GM12873 (cell line): ENCODE measurements around the gene MYL6.

ENCODE experiments used
- TF ChIP-seq, protein P1 (sequence below): IDR thresholded peaks from 2 replicates; pipeline ENCODE4 v1.5.1; 2012; ENCODE audit warnings: low read depth, mild to moderate bottlenecking, moderate library complexity, low read length, control low read depth; ENCODE audit not compliant: insufficient read depth; ENCODE audit errors: missing control alignments

The MYL6 gene

GRCh38 chr12:56127485-56127887, 30.7 kb upstream of the MYL6 start:
- TF ChIP-seq, protein P1, sequence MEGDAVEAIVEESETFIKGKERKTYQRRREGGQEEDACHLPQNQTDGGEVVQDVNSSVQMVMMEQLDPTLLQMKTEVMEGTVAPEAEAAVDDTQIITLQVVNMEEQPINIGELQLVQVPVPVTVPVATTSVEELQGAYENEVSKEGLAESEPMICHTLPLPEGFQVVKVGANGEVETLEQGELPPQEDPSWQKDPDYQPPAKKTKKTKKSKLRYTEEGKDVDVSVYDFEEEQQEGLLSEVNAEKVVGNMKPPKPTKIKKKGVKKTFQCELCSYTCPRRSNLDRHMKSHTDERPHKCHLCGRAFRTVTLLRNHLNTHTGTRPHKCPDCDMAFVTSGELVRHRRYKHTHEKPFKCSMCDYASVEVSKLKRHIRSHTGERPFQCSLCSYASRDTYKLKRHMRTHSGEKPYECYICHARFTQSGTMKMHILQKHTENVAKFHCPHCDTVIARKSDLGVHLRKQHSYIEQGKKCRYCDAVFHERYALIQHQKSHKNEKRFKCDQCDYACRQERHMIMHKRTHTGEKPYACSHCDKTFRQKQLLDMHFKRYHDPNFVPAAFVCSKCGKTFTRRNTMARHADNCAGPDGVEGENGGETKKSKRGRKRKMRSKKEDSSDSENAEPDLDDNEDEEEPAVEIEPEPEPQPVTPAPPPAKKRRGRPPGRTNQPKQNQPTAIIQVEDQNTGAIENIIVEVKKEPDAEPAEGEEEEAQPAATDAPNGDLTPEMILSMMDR: no peak

DNA sequence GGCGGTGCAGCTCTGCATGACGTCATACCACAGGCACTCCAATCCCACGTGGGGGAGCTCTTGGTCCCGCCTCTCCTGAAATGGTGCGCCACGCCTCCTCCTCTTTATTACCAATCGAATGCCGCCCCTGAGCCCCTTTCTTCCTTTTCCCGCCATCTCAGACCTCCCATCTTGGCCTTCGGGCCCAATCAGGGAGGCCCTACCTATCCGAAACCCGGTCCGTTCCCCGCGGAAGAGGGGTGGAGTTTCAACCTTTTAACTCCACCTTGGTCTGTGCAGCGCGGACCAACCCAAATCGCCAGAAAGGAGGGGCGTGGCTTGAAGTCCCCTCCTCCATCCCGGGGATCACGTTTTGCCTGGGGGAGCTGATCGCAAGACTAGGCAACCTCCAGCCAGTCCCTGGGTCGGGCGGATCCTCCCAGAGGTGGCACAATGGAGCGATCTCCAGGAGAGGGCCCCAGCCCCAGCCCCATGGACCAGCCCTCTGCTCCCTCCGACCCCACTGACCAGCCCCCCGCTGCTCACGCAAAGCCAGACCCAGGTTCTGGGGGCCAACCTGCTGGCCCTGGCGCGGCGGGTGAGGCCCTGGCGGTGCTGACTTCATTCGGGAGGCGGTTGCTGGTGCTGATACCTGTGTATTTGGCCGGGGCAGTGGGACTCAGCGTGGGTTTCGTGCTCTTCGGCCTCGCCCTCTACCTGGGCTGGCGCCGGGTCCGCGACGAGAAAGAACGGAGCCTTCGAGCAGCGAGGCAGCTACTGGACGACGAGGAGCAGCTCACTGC, 30.1 kb upstream of the MYL6 start, which contains the start of gene ESYT1:
ESYT1 (plus strand) TSS at position 380 of the 782 bp plus-strand sequence; CDS start at position 433, 53 bp downstream.
- TF ChIP-seq, protein P1: no peak

DNA sequence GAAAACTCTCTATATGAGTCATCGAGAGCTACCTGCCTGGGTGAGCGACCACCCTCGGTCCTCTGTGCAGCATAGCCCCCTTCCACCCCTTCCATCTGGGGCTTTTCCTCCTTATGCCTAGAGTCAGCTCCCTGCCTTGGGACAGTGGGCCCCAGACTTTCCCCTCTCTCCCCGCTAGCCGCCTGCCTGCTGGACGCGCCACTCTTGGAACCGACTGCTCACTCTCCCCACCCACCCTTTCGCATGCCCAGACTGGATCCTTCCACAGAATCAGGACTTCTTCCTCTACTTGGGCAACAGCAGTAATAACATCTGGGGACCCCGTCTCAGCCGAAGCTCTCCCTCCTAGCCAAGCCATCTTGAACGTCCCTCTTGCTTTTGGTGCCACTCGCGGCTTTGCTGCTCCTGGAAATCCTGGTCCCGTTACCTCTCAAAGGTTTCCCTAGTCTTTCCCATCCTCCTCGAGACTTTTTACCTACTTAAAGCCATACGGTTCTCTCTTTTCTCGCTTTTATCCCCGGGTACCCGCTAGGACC, 29.4 kb upstream of the MYL6 start:
- TF ChIP-seq, protein P1: no peak

- TF ChIP-seq, protein P1: no peak
These were observed 28.8 kb upstream of the MYL6 start for GRCh38 chr12:56129206-56129941.

- TF ChIP-seq, protein P1: no peak
These were observed 28.1 kb upstream of the MYL6 start for GRCh38 chr12:56129942-56130495.

- TF ChIP-seq, protein P1: no peak
These were observed 27.3 kb upstream of the MYL6 start for GRCh38 chr12:56130876-56131275.

DNA sequence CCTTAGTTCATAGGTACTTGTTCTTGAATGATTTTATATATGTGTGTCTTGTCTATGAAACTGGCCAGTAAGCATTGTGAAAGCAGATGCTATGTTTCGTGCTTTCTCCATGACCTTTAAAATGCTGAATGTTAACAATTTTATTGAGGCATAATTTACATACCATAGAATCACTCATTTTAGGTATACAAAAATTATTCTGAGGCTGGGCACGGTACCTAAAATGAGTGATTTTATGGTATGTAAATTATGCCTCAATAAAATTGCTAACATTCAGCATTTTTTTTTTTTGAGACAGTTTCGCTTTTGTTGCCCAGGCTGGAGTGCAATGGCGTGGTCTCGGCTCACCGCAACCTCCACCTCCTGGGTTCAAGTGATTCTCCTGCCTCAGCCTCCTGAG, 23.3 kb upstream of the MYL6 start:
- TF ChIP-seq, protein P1: no peak
